Activated naive CD4-positive, alpha-beta T cell (primary cell): Measurements from ENCODE around the gene CWC25.
"Not testable (repeated sequence)": the region's sequence is repeated elsewhere in the genome, so short reads cannot be mapped to it uniquely, and the experiment has no call there.

Experiments used
- DNase-seq, 4 experiments: peaks; one replicate each; lab custom pipeline; 2025; lab: John Stamatoyannopoulos, UW

Gene CWC25

GRCh38 chr17:38852771-38853291 lies 27.7 kb upstream of the CWC25 start:
- DNase-seq = no peak

GRCh38 chr17:38851434-38851833 lies 26.3 kb upstream of the CWC25 start:
- DNase-seq = no peak

- DNase-seq = no peak
Observed at GRCh38 chr17:38850374-38850773, 25.3 kb upstream of the CWC25 start.

GRCh38 chr17:38848939-38849605 lies 24.0 kb upstream of the CWC25 start:
- no peak for DNase-seq

GRCh38 chr17:38848557-38848891 lies 23.4 kb upstream of the CWC25 start:
- no peak for DNase-seq

- no peak for DNase-seq
Observed at GRCh38 chr17:38844261-38844757, 19.2 kb upstream of the CWC25 start.

- no peak for DNase-seq
Observed at GRCh38 chr17:38825762-38826247, 684 bp upstream of the CWC25 start.

GRCh38 chr17:38815576-38816193 lies 9.4 kb downstream of the CWC25 start:
- no peak for DNase-seq

- no peak for DNase-seq
Observed at GRCh38 chr17:38809828-38810227, 15.3 kb downstream of the CWC25 start.

- no peak for DNase-seq
Observed at GRCh38 chr17:38800237-38800760, 24.8 kb downstream of the CWC25 start.

- peak; percentile 70 to 81 (median 74) for DNase-seq
Observed at GRCh38 chr17:38799501-38800236, 25.5 kb downstream of the CWC25 start, which contains the start of gene PIP4K2B. TSS of gene PIP4K2B (minus strand) at chr17:38799556. CDS start at chr17:38799424, 132 bp downstream.

GRCh38 chr17:38798614-38799500 lies 26.3 kb downstream of the CWC25 start:
- DNase-seq = peak in 2 of 4 experiments; percentile 17 to 29

- DNase-seq = no peak
Observed at GRCh38 chr17:38797828-38798227, 27.3 kb downstream of the CWC25 start.

GRCh38 chr17:38797158-38797490 lies 28.0 kb downstream of the CWC25 start:
- no peak for DNase-seq

GRCh38 chr17:38796451-38797157 lies 28.5 kb downstream of the CWC25 start:
- DNase-seq = no peak

- DNase-seq = no peak
Observed at GRCh38 chr17:38794221-38794620, 30.9 kb downstream of the CWC25 start.

GRCh38 chr17:38791162-38791561 lies 34.0 kb downstream of the CWC25 start:
- no peak for DNase-seq

GRCh38 chr17:38790148-38790707 lies 34.9 kb downstream of the CWC25 start:
- DNase-seq = not testable (repeated sequence)

- no peak for DNase-seq
Observed at GRCh38 chr17:38789185-38789584, 35.9 kb downstream of the CWC25 start.

GRCh38 chr17:38787999-38788398 lies 37.1 kb downstream of the CWC25 start:
- not testable (repeated sequence) for DNase-seq
